ENCODE data around the gene SELENOW.

SELENOW gene

DNA sequence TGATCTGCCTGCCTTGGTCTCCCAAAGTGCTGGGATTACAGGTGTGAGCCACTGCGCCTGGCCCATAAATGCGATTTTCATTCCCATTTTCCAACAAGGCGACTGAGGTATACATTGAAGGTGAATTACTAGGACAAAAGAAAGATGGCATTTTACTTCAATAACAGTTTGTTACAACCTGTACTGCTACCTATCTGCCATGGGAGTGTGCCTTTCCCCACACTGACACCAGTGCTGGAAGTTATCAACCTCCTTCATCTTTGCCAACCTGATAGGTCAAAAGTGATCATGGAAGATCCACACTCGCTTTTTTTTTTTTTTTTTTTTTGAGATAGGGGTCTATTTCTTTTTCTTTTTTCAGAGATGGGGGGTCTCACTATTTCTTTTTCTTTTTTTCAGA, 54.2 kb downstream of the SELENOW start:
- no peak for DNase-seq

Measured in NCI-H446 treated with DMSO at 0.1 percent for 48 hours (cell line).